ENCODE data around the gene C13orf46.
"Not testable (repeated sequence)": the region's sequence is repeated elsewhere in the genome, so short reads cannot be mapped to it uniquely, and the experiment has no call there.

The C13orf46 gene

DNA sequence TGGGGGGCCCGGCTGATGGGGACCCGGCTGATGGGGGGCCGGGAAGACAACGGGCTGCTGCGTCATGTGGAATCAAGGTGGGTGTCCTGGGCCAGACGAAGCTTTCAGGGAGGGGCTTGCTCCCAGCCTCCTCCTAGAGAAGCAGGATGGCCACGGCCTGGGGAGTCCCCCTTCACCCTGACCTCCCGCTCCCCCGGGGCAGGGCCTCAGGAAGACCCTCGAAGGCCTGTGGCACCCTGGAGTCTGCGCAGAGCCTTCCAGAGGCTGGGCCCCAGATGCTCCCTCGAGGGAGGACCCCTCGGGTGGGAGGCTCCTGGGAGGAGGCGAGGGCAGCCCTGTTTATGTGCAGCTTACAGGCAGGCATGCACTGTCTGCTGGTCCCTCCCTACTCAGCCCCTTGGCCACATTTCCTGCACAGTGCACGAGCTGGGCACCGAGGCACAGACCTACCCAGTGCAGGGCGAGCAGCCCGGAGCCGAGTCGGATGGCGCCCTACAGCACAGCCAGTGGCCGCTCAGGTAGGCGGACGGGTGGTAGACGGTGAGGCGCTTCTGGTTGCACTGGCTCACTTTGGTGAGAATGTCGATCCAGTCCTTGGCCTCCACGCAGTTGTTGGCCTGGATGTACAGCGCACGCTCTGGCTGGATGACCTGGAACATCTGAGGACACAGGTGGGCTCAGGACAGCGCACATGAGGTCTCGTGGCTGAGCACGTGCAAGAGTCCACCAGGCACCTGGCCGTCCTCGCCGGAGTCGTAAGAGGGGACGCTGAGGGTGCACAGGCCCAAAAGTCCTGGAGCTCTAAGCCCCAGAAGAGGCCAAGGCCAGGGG is 22.4 kb upstream of the C13orf46 start:
- DNase-seq (ENCODE audit: low read depth in 1 of 2, low spot score in 1 of 2): no peak
- in situ Hi-C loops (cut with HindIII; ENCODE audit: low pct_unique_long_range_greater_than_20kb, low sequenced_read_pairs): no loop called here
- no peak for TF ChIP-seq JUND (IDR thresholded peaks at IDR 0.05; ENCODE audit: low read depth)

- TF ChIP-seq JUND (IDR thresholded peaks at IDR 0.05; ENCODE audit: low read depth): no peak
- in situ Hi-C loops (cut with HindIII; ENCODE audit: low pct_unique_long_range_greater_than_20kb, low sequenced_read_pairs): no loop called here
- no peak for DNase-seq (ENCODE audit: low read depth in 1 of 2, low spot score in 1 of 2)
These were observed 21.2 kb upstream of the C13orf46 start for GRCh38 chr13:113995051-113995601.

- no peak for TF ChIP-seq JUND (IDR thresholded peaks at IDR 0.05; ENCODE audit: low read depth)
- DNase-seq (ENCODE audit: low read depth in 1 of 2, low spot score in 1 of 2): no peak
- in situ Hi-C loops (cut with HindIII; ENCODE audit: low pct_unique_long_range_greater_than_20kb, low sequenced_read_pairs): no loop called here
These were observed 18.6 kb upstream of the C13orf46 start for GRCh38 chr13:113992276-113993005.

DNA sequence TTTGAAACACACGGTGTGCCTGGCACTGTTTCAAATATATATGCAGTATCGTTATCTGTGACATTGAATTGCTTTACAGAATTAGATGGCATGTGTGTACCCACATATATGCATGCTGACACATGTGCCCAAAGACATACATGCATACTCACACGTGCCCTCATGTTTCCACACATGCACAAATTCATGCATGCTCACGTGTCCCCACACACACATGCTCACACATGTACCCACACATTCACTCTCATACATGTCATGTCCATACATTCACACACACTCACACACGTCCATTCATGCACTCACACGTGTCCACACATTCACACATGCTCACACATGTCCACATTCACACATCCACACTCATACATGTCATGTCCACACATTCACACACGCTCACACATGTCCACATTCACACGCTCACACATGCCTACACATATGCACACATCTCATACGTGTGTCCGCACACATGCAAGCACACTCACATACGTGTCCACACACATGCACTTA is 17.9 kb upstream of the C13orf46 start:
- DNase-seq (ENCODE audit: low read depth in 1 of 2, low spot score in 1 of 2): no peak
- in situ Hi-C loops (cut with HindIII; ENCODE audit: low pct_unique_long_range_greater_than_20kb, low sequenced_read_pairs): no loop called here
- no peak for TF ChIP-seq JUND (IDR thresholded peaks at IDR 0.05; ENCODE audit: low read depth)

DNA sequence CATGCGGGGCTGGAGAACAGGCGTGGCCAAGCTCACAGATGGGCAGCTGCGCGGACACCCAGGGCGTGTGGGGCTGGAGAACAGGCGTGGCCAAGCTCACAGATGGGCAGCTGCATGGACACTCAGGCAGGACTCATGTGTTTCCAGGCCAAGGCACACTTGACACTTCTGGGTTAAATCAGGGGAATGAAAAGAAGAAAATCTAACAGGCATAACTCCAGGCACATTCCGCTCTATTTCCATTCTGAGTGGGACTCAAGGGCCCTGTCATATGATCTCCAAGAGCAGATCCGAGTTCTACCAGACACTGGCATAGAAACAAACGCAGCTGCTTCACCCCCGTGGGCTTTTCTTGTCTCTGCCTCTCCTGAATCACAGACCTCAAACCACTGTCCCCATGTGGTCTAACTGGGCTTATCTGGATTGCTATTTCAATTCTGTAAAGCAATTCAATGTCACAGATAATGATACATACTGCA is 17.4 kb upstream of the C13orf46 start:
- TF ChIP-seq JUND (IDR thresholded peaks at IDR 0.05; ENCODE audit: low read depth): no peak
- DNase-seq (ENCODE audit: low read depth in 1 of 2, low spot score in 1 of 2): no peak
- in situ Hi-C loops (cut with HindIII; ENCODE audit: low pct_unique_long_range_greater_than_20kb, low sequenced_read_pairs): no loop called here

DNA sequence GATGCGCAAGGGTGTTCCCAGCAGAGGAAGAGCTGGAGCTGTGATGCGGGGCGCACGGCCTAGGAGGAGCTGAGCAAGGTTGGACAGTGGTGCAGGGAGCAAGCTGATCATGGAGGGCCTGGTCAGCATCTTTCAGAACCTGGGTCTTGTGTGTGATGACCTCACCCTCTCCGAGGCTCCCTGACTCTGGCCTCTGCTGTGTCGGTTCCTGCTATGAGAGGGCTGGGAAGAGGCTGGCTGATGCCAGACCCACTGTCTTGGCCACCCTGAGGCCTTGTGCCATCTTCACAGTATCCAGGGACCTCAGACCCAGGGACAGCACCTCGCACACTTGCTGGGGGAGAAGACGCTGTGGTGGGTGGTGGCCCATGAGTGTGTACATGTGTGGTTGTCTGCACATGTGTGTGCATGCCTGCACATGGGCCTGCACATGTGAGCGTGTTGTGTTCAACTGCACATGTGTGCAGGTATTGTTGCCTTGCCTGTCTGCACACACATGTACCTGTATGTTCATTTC is 16.5 kb upstream of the C13orf46 start:
- in situ Hi-C loops (cut with HindIII; ENCODE audit: low pct_unique_long_range_greater_than_20kb, low sequenced_read_pairs): no loop called here
- TF ChIP-seq JUND (IDR thresholded peaks at IDR 0.05; ENCODE audit: low read depth): no peak
- no peak for DNase-seq (ENCODE audit: low read depth in 1 of 2, low spot score in 1 of 2)

- in situ Hi-C loops (cut with HindIII; ENCODE audit: low pct_unique_long_range_greater_than_20kb, low sequenced_read_pairs): no loop called here
- TF ChIP-seq JUND (IDR thresholded peaks at IDR 0.05; ENCODE audit: low read depth): no peak
These were observed 15.9 kb upstream of the C13orf46 start for GRCh38 chr13:113989585-113990300.

DNA sequence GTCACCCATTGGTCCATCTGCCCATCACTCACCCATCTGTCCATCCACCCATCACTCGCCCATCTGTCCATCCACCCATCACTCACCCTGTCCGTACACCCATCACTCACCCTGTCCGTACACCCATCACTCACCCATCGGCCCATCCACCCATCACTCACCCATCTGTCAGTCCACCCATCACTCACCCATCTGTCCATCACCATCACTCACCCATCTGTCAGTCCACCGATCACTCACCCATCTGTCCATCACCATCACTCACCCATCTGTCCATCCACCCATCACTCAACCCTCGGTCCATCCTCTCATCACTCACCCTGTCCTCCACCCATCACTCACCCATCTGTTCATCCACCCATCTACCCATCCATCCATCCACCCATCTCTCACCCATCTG is 15.0 kb upstream of the C13orf46 start:
- in situ Hi-C loops (cut with HindIII; ENCODE audit: low pct_unique_long_range_greater_than_20kb, low sequenced_read_pairs); DNase-seq (ENCODE audit: low read depth in 1 of 2, low spot score in 1 of 2): not testable (repeated sequence)

More at GRCh38 chr13:113989585-113990300, 15.9 kb upstream of the C13orf46 start:
- DNase-seq (ENCODE audit: low read depth in 1 of 2, low spot score in 1 of 2): no peak

DNA sequence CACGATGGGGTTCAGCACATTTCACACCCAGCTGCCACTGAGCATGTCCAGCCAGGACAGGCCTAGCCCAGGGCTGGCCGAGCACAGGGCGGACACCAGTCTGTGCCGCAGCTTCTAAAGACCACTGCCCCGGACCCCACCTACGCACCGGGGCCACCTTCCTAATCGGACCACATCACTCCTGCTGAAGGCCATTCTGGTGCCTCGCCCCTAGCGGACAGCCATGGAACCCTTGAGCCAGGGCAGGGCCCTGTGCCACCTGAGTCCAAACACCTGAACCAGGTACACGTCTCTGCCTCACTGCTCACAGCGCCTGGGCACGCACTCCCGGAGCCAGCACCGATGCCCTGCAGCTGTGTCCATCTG is 8.4 kb upstream of the C13orf46 start:
- TF ChIP-seq JUND (IDR thresholded peaks at IDR 0.05; ENCODE audit: low read depth): no peak
- no peak for DNase-seq (ENCODE audit: low read depth in 1 of 2, low spot score in 1 of 2)
- in situ Hi-C loops (cut with HindIII; ENCODE audit: low pct_unique_long_range_greater_than_20kb, low sequenced_read_pairs): no loop called here

DNA sequence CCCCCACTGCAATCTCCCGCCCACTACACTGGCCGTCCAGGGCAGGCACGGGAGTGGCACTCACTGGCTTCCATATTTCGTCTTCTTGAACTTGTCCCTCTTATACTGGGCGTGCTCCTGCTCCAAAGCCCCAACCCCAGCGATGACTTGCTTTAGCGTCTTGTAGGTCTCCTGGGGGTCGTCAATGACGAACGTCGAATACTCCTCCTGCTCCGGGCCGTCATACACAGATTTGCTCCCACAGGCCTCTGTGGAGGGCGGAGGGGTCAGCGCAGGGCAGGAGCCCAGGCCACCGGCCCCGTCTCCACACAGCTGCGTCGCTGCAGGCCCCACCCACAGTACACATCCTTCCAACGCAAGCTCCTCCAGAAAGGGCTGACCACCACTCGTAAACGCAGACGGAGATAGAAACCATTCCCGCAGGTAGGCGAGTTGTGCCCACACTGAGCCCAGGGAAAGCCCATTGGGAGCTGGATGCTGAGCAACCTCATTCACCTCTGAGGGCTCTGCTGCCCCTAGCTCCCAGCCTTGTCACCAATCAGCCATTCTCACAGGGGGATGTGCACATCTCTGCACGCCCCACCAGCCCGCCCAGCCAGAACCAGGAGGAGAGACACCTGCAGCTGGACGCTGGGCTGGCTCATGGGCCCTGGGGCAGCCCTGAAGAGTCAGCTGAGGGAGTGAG is 7.9 kb upstream of the C13orf46 start:
- TF ChIP-seq JUND (IDR thresholded peaks at IDR 0.05; ENCODE audit: low read depth): no peak
- no peak for DNase-seq (ENCODE audit: low read depth in 1 of 2, low spot score in 1 of 2)
- in situ Hi-C loops (cut with HindIII; ENCODE audit: low pct_unique_long_range_greater_than_20kb, low sequenced_read_pairs): no loop called here

DNA sequence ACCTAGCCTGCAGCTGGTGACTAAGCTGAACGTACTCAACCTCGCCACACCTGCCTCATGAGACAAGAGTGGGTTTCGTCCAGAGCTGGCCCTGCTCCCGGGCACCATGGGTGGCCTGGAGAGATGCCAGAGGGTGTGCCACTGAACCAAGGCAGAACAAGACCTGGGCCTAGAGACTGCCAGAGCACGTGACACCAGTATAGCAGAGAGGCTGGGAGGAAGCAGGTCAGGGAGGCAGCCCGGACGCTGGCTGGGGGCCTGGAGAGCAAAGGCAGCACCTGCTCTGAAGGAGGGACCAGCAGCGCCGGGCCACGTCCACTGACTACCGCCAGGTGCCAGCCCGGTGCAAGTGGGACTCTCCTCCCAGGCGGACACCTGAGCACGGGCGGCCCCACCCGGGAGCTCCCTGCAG is 7.3 kb upstream of the C13orf46 start:
- TF ChIP-seq JUND (IDR thresholded peaks at IDR 0.05; ENCODE audit: low read depth): no peak
- in situ Hi-C loops (cut with HindIII; ENCODE audit: low pct_unique_long_range_greater_than_20kb, low sequenced_read_pairs): no loop called here
- DNase-seq (ENCODE audit: low read depth in 1 of 2, low spot score in 1 of 2): no peak
